Stimulated activated CD4-positive, alpha-beta T cell treated with anti-CD3 and anti-CD28 coated beads, Interleukin-15, amount 100 ng/mL, for 24 hours (primary cell): Measurements from ENCODE around the gene PFKP.

ENCODE experiments used
- DNase-seq: peaks from one replicate; pipeline ENCODE4 v3.0.0-alpha.2; 2020

PFKP gene

DNA sequence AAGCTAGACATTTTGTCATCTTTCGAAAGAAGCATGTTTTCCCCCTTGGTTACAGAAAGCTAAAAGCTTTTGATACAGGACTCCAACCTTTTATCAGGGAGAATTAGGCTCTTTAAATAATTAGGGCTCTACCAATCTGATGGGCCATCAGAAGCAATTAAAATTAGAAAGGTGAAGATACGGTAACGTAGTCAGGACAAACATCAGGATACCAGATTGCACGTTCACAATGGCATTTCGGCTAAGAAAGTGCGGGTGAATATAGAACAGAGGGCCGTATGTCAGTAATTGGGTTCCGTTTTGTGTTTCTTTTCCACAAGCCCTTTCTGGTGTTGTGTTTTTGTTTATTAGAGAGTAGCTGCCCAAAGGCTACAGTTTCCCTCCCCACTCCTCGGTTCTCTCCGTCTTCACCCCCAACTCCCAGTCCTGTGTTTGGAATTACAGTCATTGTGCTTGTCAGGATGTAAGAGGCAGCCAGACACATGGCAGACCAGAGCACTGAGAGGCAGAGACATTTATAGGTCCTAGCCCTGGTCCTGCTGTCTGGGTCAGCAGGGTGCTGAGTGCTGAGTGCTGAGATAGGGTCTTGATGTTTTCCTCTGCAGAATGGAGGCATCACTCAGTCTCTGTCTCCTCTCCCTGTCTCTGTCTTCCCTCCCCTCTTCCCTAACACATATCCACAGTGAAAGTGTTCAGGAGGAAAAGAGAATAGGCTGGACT, 5.5 kb downstream of the PFKP start:
- no peak for DNase-seq

DNA sequence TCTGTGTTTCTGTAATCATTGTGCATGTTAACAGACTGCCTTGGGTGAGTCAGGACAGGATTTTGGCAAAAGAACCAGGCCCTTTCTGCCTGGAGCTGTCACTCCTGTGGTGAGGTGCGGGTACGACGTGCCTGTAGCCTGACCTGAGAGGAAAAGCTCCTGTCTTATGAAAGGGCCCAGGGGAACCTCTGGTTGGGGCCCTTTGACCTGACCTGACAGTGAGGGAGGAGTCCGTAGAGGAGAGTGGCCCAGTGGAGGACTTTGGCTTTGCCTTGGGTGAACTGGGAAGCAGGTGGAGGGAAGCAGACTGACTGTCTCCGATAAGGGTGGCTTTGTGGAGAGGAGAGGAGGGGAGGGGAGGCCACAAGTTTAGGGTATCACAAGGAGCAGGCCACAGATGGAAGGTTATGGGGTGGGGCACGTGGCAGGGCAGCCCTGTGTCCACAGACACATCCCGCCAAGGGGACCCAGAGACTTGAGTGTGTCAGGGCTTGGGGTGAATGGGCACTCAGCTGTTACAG, 6.9 kb downstream of the PFKP start:
- DNase-seq: no peak

GRCh38 chr10:3074985-3075600, 7.7 kb downstream of the PFKP start:
- no peak for DNase-seq

GRCh38 chr10:3076138-3076537, 8.8 kb downstream of the PFKP start:
- DNase-seq: no peak

GRCh38 chr10:3077509-3077908, 10.2 kb downstream of the PFKP start:
- no peak for DNase-seq

DNA sequence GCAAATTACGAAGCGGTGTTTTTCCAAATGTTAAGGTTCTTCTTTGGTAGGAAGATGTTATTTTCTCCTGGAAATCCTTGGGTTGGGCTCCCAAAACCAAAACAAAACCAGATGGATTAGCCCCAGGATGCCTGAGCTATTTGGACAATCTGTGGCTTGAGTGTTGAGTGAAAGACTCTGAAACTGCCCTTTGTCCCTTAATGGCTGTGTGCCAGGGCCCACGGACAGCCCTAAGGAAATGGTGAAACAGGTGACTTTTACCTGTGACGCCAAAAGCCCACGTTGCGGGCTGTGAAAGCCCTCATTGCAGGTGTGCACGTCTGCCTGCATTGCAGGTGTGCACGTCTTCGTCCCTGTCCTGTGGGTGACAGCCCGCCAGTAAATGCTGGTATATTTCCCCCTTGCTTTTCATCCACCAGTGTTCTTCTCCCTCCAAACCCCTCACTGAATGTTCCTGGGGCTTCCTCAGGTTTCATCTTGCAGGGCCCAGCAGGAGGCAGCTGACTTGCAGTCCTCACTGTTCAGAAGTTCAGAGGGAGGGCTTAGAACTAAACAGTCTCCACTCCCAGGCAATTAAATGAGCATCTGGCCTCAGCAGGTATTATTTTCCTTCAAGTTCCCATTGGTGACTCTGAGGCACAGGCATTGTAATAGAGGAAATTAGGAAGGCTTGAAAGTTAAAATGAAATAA, 10.7 kb downstream of the PFKP start:
- DNase-seq: no peak

- DNase-seq: no peak
These were observed 14.1 kb downstream of the PFKP start for GRCh38 chr10:3081383-3081981.

DNA sequence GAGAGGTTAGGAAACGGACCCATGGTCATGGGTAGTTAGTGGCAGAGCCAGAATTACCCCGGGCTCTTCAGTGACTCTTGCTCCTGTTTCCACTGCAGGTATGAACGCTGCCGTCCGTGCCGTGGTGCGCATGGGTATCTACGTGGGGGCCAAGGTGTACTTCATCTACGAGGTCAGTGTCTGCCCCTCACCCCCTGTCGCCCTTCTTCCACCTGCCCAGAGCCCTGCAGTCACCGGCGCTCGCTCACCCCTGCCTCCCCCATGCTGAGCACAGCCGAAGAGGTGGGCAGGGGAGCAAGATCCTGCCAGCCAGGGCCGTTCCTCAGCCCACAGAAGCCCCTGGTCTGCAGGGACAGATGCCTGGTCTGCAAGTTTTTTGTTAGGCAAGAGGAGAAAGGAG, 14.9 kb downstream of the PFKP start:
- no peak for DNase-seq

- no peak for DNase-seq
These were observed 18.6 kb downstream of the PFKP start for GRCh38 chr10:3085785-3086567.

DNA sequence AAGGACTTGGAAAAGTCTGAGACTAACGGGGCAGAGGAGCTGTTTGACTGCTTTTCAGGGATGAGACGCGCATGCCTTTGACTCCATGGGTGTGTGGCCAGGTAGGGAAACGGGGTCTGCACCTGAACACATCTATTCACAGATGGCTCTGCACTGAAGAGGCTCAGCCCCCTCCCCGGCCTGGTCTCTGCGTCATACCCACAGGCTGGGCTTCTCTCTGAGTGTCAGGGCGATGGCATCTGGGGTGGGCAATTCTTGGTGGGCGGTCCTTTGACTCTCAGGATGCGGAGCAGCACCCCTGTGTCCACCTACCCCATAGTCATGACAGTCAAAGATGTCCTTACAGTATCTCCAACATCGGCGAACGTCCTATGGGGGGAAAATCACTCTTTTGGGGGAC, 23.0 kb downstream of the PFKP start:
- DNase-seq: no peak

- DNase-seq: peak; percentile 74
These were observed 23.8 kb downstream of the PFKP start for GRCh38 chr10:3090914-3091787.

DNA sequence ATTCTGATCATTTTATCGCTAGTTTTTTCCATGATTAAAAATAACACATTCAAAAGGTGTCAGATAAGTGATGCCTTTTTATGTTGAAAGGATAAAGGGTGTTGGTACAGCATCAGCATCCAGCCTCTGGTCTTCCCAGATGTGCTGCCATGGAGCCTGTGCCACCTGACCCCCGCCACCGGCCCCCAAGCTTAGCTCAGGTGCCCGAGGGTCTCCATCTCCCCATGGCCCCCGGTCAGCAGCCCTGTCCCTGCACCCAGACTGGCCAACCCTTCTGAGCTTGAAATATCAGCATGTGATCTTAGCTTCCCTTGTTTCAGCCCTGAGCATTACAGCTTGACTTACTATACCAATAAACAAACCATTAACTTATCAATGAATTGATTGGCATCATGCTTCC, 24.6 kb downstream of the PFKP start:
- DNase-seq: no peak

DNA sequence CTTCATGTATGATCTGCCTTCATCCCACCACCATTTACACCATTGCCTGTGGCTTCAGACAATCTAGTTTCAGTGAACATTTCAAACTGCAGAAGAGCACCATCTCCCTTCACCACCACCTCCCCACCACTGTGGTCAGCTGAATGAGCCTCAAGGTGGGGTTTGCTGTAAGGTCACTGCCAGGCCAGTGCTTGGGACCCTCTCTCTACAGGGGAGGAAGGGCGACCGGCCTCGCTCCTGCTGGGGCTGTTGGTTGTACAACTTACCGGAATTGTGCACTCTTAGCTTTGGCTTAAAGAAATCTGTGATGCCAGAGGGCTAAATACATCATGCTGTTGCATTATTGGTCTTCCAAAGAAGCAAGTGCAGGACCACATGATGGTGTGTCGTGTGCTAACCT, 26.6 kb downstream of the PFKP start:
- no peak for DNase-seq

DNA sequence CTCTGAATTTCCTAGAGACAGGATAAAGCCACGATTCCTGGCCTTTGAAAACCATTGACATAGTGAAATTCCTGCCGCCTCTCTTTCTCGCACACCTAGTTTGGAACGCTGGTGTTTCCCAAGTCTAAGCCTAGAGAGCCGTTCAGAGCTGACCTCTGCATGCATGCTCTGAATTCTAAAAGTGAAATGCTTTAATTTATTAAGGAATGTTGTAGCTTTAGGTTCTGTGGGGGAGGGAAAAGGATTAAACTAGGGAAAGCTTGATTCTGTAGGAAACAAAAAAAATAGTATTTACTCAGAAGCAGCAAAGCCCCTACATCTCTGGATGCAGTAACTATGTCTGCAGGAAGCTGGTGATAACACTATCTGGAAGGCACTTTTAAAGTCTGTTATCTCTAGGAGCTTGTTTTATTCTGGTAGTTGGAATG, 27.3 kb downstream of the PFKP start:
- no peak for DNase-seq

- peak; percentile 73 for DNase-seq
These were observed 28.2 kb downstream of the PFKP start for GRCh38 chr10:3095373-3096139.

- no peak for DNase-seq
These were observed 28.8 kb downstream of the PFKP start for GRCh38 chr10:3096149-3096548.

GRCh38 chr10:3097160-3097559, 29.8 kb downstream of the PFKP start:
- no peak for DNase-seq

DNA sequence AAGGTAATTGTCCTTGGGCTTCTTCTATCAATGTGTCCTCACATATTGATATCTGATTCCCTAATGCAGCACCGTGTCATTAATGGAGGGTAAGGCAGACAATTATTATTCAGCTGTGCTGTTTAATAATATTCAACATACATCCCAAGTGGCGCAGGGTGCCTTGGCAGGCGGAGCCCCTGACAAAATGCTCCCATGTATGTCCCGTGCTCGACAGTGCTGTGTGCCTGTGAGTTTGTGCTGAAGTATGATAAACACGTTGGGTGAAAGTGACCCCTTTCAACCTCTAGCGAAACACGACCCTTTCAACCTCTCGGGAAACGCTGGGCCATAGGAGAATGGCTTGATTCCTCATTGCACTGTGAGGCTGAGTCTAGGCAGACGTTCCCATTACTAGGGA, 31.3 kb downstream of the PFKP start:
- no peak for DNase-seq

GRCh38 chr10:3099291-3100092, 32.1 kb downstream of the PFKP start:
- DNase-seq: no peak
